Mucosa of descending colon (tissue), 3 donors: ENCODE results near the gene PHF23. TPM values are rescaled to one million over a fixed set of nuclear protein-coding genes. Genes with fewer than 3 reads are reported as not detected.

ENCODE experiments used
- ATAC-seq: fragments of 200-7000 bp; cut with Tn5 transposase; one replicate; pipeline ENCODE4 v1.9.1; 2020; ENCODE audit warnings: mild to moderate bottlenecking, moderate library complexity
- DNase-seq, 3 donors: peaks; one replicate each; pipeline ENCODE4 v3.0.0-alpha.2; 2020
- H3K36me3 ChIP-seq: fragments of 200-600 bp; one replicate; pipeline ENCODE4 v1.8.0; 2021; ENCODE audit warnings: low read depth, mild to moderate bottlenecking
- H3K4me1 ChIP-seq: fragments of 200-600 bp; one replicate; pipeline ENCODE4 v1.8.0; 2021; ENCODE audit warnings: low read depth, mild to moderate bottlenecking
- H3K4me3 ChIP-seq: fragments of 200-600 bp; one replicate; pipeline ENCODE4 v1.8.0; 2021; ENCODE audit warnings: mild to moderate bottlenecking
- H3K9me3 ChIP-seq: fragments of 200-600 bp; one replicate; pipeline ENCODE4 v1.8.0; 2021; ENCODE audit warnings: mild to moderate bottlenecking
- intact Hi-C, 2 donors: fragments of 100-400 bp; cut with DNase I in 1 of 2; cut with micrococcal nuclease in 1 of 2; formaldehyde crosslinking; loops; one replicate each; pipeline versions ENCODE4 v1.11.0 to v1.11.1; 2022; cut with DNase I, micrococcal nuclease
- total RNA-seq, 3 donors: library from RNA; stranded (reverse); fragmentation: NEBNext Ultra II Directional in 2 of 3; extraction: Animal tissue kit (Norgen Biotek cat#: 25700) in 2 of 3; gene quantifications; one replicate each; pipeline versions ENCODE4 v1.2.1 to v1.2.4, GENCODE V29; 2021 to 2023
- TF ChIP-seq, protein P1 (sequence below): fragments of 200-600 bp; IDR thresholded peaks from one replicate; pipeline ENCODE4 v1.8.0; 2022; ENCODE audit warnings: antibody characterized with exemption, mild to moderate bottlenecking
- donor health status: DM: no; HTN: no; CAD: no; lungs with moderate emphysema.
- donor health status: DM: no; HTN: no; CAD: no.
- donor health status: DM: no; HTN: yes; CAD: no.

Gene PHF23
- total RNA-seq, 3 donors from 2014 or later, result 36.0 to 49.8 (median 36.8) TPM

DNA sequence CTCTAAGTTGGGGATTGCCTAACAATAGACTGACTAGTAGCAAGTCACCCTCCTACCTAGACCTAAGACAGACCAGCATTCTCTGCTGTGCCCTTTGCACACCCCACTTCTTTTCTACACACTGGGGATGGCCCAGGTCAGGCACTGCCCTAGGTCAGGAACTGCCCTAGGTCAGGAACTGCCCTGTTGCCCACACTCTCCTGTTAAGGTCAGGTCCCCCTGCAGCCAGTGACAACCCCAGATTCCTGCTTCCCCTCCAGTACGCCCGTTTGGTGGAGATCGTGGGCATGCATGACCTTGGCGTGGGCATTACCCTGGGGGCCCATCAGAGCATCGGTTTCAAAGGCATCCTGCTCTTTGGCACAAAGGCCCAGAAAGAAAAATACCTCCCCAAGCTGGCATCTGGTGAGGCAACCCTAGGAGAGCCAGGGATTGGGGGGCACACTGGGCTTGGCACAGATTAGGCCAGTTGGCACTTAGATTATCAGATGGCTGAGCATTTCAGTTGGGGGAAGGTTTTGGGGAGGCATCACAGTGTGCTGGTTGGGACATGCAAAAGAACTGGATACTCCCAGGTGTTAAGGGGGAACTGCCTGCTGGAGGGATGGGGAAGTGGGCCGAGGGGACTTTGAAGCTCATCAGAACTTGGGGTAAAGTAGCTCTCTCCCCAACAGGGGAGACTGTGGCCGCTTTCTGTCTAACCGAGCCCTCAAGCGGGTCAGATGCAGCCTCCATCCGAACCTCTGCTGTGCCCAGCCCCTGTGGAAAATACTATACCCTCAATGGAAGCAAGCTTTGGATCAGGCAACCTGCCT, 17.8 kb downstream of the PHF23 start:
- peaks cover 35% of the 10 kb centered on the region for H3K4me1 ChIP-seq
- ATAC-seq (no peak), DNase-seq (peak in 1 of 3 donors; percentile 27)
- intact Hi-C loops, result no loop called here
- no peaks in the 10 kb centered on the region for H3K9me3 ChIP-seq
- TF ChIP-seq, protein P1, sequence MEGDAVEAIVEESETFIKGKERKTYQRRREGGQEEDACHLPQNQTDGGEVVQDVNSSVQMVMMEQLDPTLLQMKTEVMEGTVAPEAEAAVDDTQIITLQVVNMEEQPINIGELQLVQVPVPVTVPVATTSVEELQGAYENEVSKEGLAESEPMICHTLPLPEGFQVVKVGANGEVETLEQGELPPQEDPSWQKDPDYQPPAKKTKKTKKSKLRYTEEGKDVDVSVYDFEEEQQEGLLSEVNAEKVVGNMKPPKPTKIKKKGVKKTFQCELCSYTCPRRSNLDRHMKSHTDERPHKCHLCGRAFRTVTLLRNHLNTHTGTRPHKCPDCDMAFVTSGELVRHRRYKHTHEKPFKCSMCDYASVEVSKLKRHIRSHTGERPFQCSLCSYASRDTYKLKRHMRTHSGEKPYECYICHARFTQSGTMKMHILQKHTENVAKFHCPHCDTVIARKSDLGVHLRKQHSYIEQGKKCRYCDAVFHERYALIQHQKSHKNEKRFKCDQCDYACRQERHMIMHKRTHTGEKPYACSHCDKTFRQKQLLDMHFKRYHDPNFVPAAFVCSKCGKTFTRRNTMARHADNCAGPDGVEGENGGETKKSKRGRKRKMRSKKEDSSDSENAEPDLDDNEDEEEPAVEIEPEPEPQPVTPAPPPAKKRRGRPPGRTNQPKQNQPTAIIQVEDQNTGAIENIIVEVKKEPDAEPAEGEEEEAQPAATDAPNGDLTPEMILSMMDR, result no peak
- no peak overlapping the region for H3K4me3 ChIP-seq
- H3K36me3 ChIP-seq, result peaks cover 8% of the 10 kb centered on the region

GRCh38 chr17:7220593-7221277, 18.5 kb downstream of the PHF23 start:
- Histone ChIP-seq H3K4me3 (peak overlapping the region; percentile 14), H3K9me3 (no peaks in the 10 kb centered on the region), H3K4me1 (peaks cover 35% of the 10 kb centered on the region), H3K36me3 (peaks cover 8% of the 10 kb centered on the region)
- peak; percentile 75 to 79 (median 77) for DNase-seq
- TF ChIP-seq, protein P1, result peak; percentile 30
- intact Hi-C loops, result no loop called here
- peak; percentile 73 for ATAC-seq

DNA sequence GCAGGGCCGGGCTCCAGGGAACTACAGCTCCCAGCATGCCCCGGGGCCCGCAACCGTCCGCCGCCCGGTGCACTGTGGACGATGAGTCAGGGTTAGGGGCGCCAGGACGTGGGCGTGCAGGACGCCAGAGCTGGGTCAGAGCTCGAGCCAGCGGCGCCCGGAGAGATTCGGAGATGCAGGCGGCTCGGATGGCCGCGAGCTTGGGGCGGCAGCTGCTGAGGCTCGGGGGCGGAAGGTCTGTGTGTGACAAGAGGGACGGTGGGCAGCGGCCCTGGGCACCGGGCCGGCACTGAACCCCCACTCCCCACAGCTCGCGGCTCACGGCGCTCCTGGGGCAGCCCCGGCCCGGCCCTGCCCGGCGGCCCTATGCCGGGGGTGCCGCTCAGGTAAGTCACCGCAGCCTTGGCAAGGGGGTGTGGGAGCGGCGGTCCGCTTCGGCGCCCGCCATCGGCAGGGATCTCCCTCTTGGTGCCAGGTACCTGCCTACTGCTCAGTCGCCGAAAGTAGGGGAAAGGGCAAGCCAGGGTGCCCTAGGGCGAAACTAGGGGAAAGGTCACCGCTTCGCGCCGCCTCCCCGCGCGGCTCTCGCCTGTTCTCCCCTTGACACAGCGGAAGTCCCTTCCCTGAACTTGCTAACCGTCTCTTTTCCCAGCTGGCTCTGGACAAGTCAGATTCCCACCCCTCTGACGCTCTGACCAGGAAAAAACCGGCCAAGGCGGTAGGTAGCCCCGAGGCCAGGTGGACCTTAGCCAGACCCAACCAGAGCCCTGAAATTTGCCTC, 19.3 kb downstream of the PHF23 start, which contains the start of the genes ACADVL and DLG4:
Gene ACADVL (plus strand): TSS at position 127 of the 781 bp plus-strand sequence. CDS start 47 bp downstream, at position 174.
Gene DLG4 (minus strand): TSS at position 25 of the 781 bp plus-strand sequence.
- peaks cover 39% of the 10 kb centered on the region for H3K4me1 ChIP-seq
- H3K4me3 ChIP-seq, result peak within 1 kb of the TSS; percentile 94
- no peaks in the 10 kb centered on the region for H3K9me3 ChIP-seq
- peak; percentile 89 to 93 (median 90) for DNase-seq
- TF ChIP-seq, protein P1, result no peak
- ATAC-seq, result peak; percentile 82
- H3K36me3 ChIP-seq, result peaks cover 8% of the 10 kb centered on the region
- intact Hi-C loops, result no loop called here

DNA sequence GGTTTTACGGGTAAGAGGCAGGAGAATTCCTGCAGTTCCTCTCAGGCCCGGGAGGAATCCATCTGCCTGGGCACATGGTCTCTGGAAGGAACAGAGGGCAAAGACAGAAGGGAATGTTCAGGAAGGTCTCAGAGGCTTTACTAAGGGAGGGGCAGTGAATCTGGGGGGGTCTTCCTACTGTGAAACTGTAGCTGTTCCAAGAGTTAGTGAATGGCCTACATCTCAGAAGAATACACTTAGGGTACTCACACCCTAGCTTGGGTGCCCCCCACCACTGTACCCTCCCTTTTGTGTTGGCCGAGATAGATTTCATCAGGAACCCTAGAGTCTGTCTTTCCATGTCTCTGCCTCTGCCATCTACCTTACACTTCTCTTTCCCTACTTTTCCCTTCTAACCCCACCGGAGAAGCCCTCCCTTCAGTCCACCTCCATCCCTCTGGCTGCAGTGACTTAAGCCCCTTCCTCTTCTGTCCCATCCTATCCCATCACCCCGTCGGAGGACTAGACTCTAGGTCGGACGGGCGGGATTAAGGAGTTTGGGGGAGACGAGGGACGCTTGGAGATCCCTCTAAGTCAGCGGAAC, 19.9 kb downstream of the PHF23 start:
- H3K9me3 ChIP-seq, result no peaks in the 10 kb centered on the region
- TF ChIP-seq, protein P1, result no peak
- H3K4me1 ChIP-seq, result peaks cover 45% of the 10 kb centered on the region
- peak overlapping the region; percentile 94 for H3K4me3 ChIP-seq
- ATAC-seq (no peak), DNase-seq (no peak)
- H3K36me3 ChIP-seq, result peaks cover 2% of the 10 kb centered on the region
- intact Hi-C loops, result no loop called here

GRCh38 chr17:7218758-7219157, 20.5 kb downstream of the PHF23 start:
- Histone ChIP-seq H3K4me1 (peaks cover 51% of the 10 kb centered on the region), H3K9me3 (no peaks in the 10 kb centered on the region), H3K36me3 (no peaks in the 10 kb centered on the region), H3K4me3 (no peak overlapping the region)
- peak in 1 of 3 donors; percentile 42 for DNase-seq
- TF ChIP-seq, protein P1, result no peak
- ATAC-seq, result no peak
- intact Hi-C loops, result no loop called here
